H9 (cell line): ENCODE measurements around the gene KRT77. TPM values are rescaled to one million over a fixed set of nuclear protein-coding genes. Genes with fewer than 3 reads are reported as not detected.

ENCODE experiments used
- DNase-seq: peaks from one replicate; pipeline ENCODE4 v3.0.0-alpha.2; 2017
- H2AFZ ChIP-seq: one replicate; pipeline ENCODE4 v1.6.1; 2013; ENCODE audit warnings: mild to moderate bottlenecking, low read length, control low read depth, moderate library complexity
- H2AK5ac ChIP-seq: 2 replicates; pipeline ENCODE4 v1.6.1; 2013; ENCODE audit warnings: low read length, control low read depth, mixed read lengths; ENCODE audit not compliant: insufficient read length
- H2BK120ac ChIP-seq: one replicate; pipeline ENCODE4 v1.6.1; 2013; ENCODE audit warnings: low read depth, mild to moderate bottlenecking, low read length, control low read depth, inconsistent platforms; ENCODE audit not compliant: poor library complexity, severe bottlenecking
- H2BK12ac ChIP-seq: 2 replicates; pipeline ENCODE4 v1.6.1; 2013; ENCODE audit warnings: low read length, control low read depth, mixed read lengths, low read depth; ENCODE audit not compliant: insufficient read length
- H2BK15ac ChIP-seq: 2 replicates; pipeline ENCODE4 v1.6.1; 2013; ENCODE audit warnings: low read depth, low read length, control low read depth
- H2BK20ac ChIP-seq: one replicate; pipeline ENCODE4 v1.6.1; 2013; ENCODE audit warnings: low read depth, mild to moderate bottlenecking, low read length, control low read depth, inconsistent platforms; ENCODE audit not compliant: poor library complexity, severe bottlenecking
- H2BK5ac ChIP-seq: 2 replicates; pipeline ENCODE4 v1.6.1; 2013; ENCODE audit warnings: low read length, control low read depth, mixed read lengths; ENCODE audit not compliant: insufficient read length
- H3K14ac ChIP-seq: 2 replicates; pipeline ENCODE4 v1.6.1; 2013; ENCODE audit warnings: low read length, control low read depth; ENCODE audit not compliant: insufficient read depth
- H3K18ac ChIP-seq: 2 replicates; pipeline ENCODE4 v1.6.1; 2013; ENCODE audit warnings: low read depth, mild to moderate bottlenecking, mixed read lengths, low read length, control low read depth; ENCODE audit not compliant: insufficient read length
- H3K23ac ChIP-seq: 2 replicates; pipeline ENCODE4 v1.6.1; 2013; ENCODE audit warnings: low read length, control low read depth, mixed read lengths, low read depth; ENCODE audit not compliant: insufficient read length
- H3K23me2 ChIP-seq: 2 replicates; pipeline ENCODE4 v1.6.1; 2013; ENCODE audit warnings: low read depth, mild to moderate bottlenecking, mixed read lengths, low read length, control low read depth; ENCODE audit not compliant: insufficient read length, poor library complexity, severe bottlenecking
- H3K27ac ChIP-seq: 2 replicates; pipeline ENCODE4 v1.5.1; 2013; ENCODE audit warnings: low read length, control low read depth, mixed read lengths, low read depth; ENCODE audit not compliant: insufficient read length
- H3K27me3 ChIP-seq: 2 replicates; pipeline ENCODE4 v1.6.1; 2013; ENCODE audit warnings: low read length, control low read depth, inconsistent platforms; ENCODE audit not compliant: insufficient read depth
- H3K4ac ChIP-seq: 2 replicates; pipeline ENCODE4 v1.6.1; 2013; ENCODE audit warnings: low read depth, mild to moderate bottlenecking, control low read depth, inconsistent platforms, low read length, moderate library complexity
- H3K4me1 ChIP-seq: 2 replicates; pipeline ENCODE4 v1.6.1; 2013; ENCODE audit warnings: low read length, control low read depth, inconsistent platforms; ENCODE audit not compliant: insufficient read depth
- H3K4me2 ChIP-seq: 2 replicates; pipeline ENCODE4 v1.6.1; 2013; ENCODE audit warnings: low read length, control low read depth, mixed read lengths; ENCODE audit not compliant: insufficient read length, insufficient read depth
- H3K56ac ChIP-seq: 2 replicates; pipeline ENCODE4 v1.6.1; 2013; ENCODE audit warnings: low read depth, mild to moderate bottlenecking, mixed read lengths, low read length, control low read depth; ENCODE audit not compliant: insufficient read length
- H3K79me1 ChIP-seq: 2 replicates; pipeline ENCODE4 v1.6.1; 2013; ENCODE audit warnings: low read depth, mild to moderate bottlenecking, moderate library complexity, low read length, control low read depth, inconsistent platforms; ENCODE audit not compliant: insufficient read depth, poor library complexity, severe bottlenecking
- H3K79me2 ChIP-seq: 2 replicates; pipeline ENCODE4 v1.6.1; 2013; ENCODE audit warnings: low read length, control low read depth, inconsistent platforms; ENCODE audit not compliant: insufficient read depth
- H3K9ac ChIP-seq: 2 replicates; pipeline ENCODE4 v1.6.1; 2013; ENCODE audit warnings: low read length, control low read depth, mixed read lengths; ENCODE audit not compliant: insufficient read length; ENCODE audit errors: extremely low read depth
- H3K9me3 ChIP-seq: one replicate; pipeline ENCODE4 v1.6.1; 2013; ENCODE audit warnings: low read depth, low read length, inconsistent platforms; ENCODE audit not compliant: control insufficient read depth
- H3T11ph ChIP-seq: one replicate; pipeline ENCODE4 v1.6.1; 2013; ENCODE audit warnings: mild to moderate bottlenecking, low read length, control low read depth, inconsistent platforms
- H4K20me1 ChIP-seq: one replicate; pipeline ENCODE4 v1.6.1; 2013; ENCODE audit not compliant: control insufficient read depth, insufficient read length, insufficient read depth
- H4K5ac ChIP-seq: 2 replicates; pipeline ENCODE4 v1.6.1; 2013; ENCODE audit warnings: low read depth, mild to moderate bottlenecking, mixed read lengths, low read length, control low read depth; ENCODE audit not compliant: insufficient read length
- H4K8ac ChIP-seq: replicated peaks from 2 replicates; pipeline ENCODE4 v1.6.1; 2013; ENCODE audit warnings: low read length, control low read depth, mixed read lengths, low read depth; ENCODE audit not compliant: insufficient read length
- H4K91ac ChIP-seq: 2 replicates; pipeline ENCODE4 v1.6.1; 2013; ENCODE audit warnings: low read depth, mild to moderate bottlenecking, moderate library complexity, mixed read lengths, low read length, control low read depth; ENCODE audit not compliant: insufficient read length
- H3K27ac Mint-ChIP-seq, 3 experiments: 2 replicates in 2 of 3; 3 replicates in 1 of 3; pipeline ENCODE4 v1.8.0; 2020 to 2021; ENCODE audit warnings: mixed read lengths in 3 of 3, mild to moderate bottlenecking in 1 of 3, moderate library complexity in 1 of 3
- H3K27me3 Mint-ChIP-seq: 2 replicates; pipeline ENCODE4 v1.8.0; 2021; ENCODE audit warnings: low read depth, mild to moderate bottlenecking, moderate library complexity, mixed read lengths
- H3K36me3 Mint-ChIP-seq, 3 experiments: 2 replicates in 2 of 3; 3 replicates in 1 of 3; pipeline ENCODE4 v1.8.0; 2020 to 2021; ENCODE audit warnings: low read depth in 3 of 3, mixed read lengths in 3 of 3; ENCODE audit not compliant: insufficient read depth in 1 of 3
- H3K4me1 Mint-ChIP-seq, 2 experiments: 2 replicates each; pipeline ENCODE4 v1.8.0; 2020; ENCODE audit warnings: mixed read lengths in 2 of 2
- H3K4me3 Mint-ChIP-seq, 2 experiments: 2 replicates in 1 of 2; 3 replicates in 1 of 2; pipeline ENCODE4 v1.8.0; 2020 to 2021; ENCODE audit warnings: mild to moderate bottlenecking in 2 of 2, mixed read lengths in 2 of 2, moderate library complexity in 1 of 2
- H3K9me3 Mint-ChIP-seq, 2 experiments: 2 replicates in 1 of 2; 3 replicates in 1 of 2; pipeline ENCODE4 v1.8.0; 2020; ENCODE audit warnings: mild to moderate bottlenecking in 2 of 2, mixed read lengths in 2 of 2, moderate library complexity in 1 of 2
- CTCF ChIP-seq: fragments of 200-600 bp; sonication (generic); conservative IDR thresholded peaks from 3 replicates; pipeline ENCODE4 v1.8.0; 2021; ENCODE audit warnings: antibody characterized with exemption, mild to moderate bottlenecking
- WGBS: extraction: QIAGEN DNeasy Blood & Tissue Kit; methylation state at CpG from one replicate; pipeline ENCODE4 v1.1.7; 2013; ENCODE audit warnings: missing lambda C conversion rate, low lambda C conversion rate, mixed read lengths; ENCODE audit not compliant: insufficient read length; ENCODE audit errors: extremely low coverage; 5-methylcytosine and 5-hydroxymethylcytosine counted together
- total RNA-seq: library from RNA; stranded (reverse); gene quantifications from 2 replicates; pipeline ENCODE4 v1.2.1, GENCODE V29; 2021

KRT77 gene
- total RNA-seq, 1 experiment from 2014 or later: not detected

DNA sequence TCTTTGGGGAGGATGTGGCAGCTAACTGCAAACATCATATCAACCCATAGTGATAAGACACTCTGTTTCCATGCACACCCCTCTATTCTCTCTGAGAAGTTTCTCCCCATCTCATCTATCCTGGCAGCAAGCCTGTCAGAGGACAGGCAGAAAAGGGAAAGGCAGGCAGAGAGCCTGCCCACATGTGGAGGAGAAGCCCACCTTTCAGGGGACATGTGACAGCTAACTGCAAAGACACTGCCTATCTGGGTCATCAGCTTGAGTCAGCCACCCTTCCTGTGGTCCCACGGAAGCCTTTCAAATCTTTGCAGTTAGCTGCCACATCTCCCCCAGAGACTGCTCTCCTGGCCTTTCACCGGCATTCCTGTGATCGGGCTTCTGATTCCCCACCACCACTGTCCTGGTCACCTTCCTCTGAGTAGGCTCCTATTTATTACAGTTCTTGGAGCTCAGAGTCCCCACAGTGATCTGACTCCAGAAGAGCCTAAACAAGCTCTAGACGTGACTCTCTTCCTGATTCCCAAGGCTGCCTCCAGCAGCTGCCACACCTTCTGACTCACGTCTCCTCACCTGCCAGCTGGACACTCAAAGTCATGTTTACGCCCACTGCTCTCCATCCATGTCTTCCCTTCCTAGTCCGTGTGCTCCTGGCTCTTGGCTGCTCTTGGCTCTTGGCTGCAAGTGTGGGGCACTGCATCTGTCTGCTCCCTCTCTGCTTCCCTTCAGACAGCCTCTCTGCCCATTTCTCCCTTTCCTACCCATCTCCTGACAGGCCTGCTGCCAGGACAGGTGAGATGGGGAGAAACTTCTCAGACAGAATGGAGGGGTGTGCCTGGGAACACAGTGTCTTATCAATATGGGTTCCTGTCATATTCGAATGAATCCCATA lies 15.6 kb downstream of the KRT77 start:
- Histone ChIP-seq H3K4me1 (peaks cover 3% of the 10 kb centered on the region; the same call in 1 of the 2 replicates), H2BK5ac (no peak overlapping the region), H2BK120ac (no peak overlapping the region), H2AK5ac (no peak overlapping the region), H4K20me1 (peaks cover 2% of the 10 kb centered on the region), H3K27ac (no peak overlapping the region), H3K9me3 (no peaks in the 10 kb centered on the region), H2BK12ac (no peak overlapping the region), H4K91ac (no peak overlapping the region), H3K9ac (no peak overlapping the region), H3K79me1 (no peaks in the 10 kb centered on the region), H3K23ac (no peak overlapping the region), H2BK15ac (no peak overlapping the region), H3K79me2 (no peaks in the 10 kb centered on the region), H3K14ac (no peak overlapping the region), H4K8ac (no peak overlapping the region), H3K56ac (no peak overlapping the region), H4K5ac (no peak overlapping the region), H3K4ac (no peak overlapping the region), H3K18ac (no peak overlapping the region), H3K23me2 (peaks cover 9% of the 10 kb centered on the region), H3K27me3 (no peaks in the 10 kb centered on the region; the same call in 1 of the 2 replicates), H2BK20ac (no peak overlapping the region), H3K4me2 (no peak overlapping the region), H2AFZ (no peak overlapping the region), H3T11ph (no peak overlapping the region)
- no peak overlapping the region for H3K4me3 Mint-ChIP-seq
- no CpG with 5 or more reads among the region's 8 CpGs for WGBS
- no peak for TF ChIP-seq CTCF
- peaks cover 78% of the 10 kb centered on the region for H3K27me3 Mint-ChIP-seq
- H3K27ac Mint-ChIP-seq: 0 out of 7 replicates have a peak overlapping the region, but pooled peaks of 1 of the 3 experiments have one; percentile 1
- peaks cover 10 to 20% of the 10 kb centered on the region in 2 experiments for H3K4me1 Mint-ChIP-seq
- no peak for DNase-seq
- H3K36me3 Mint-ChIP-seq: no peaks in the 10 kb centered on the region
- H3K9me3 Mint-ChIP-seq: no peaks in the 10 kb centered on the region
